Activated CD4-positive, alpha-beta T cell treated with anti-CD3 and anti-CD28 coated beads, Interleukin-2, amount 50 U/mL, for 24 hours (primary cell): ENCODE results near the gene SERPINB2.
"Not testable (repeated sequence)": the region's sequence is repeated elsewhere in the genome, so short reads cannot be mapped to it uniquely, and the experiment has no call there.

Experiments used
- DNase-seq, 2 donors: peaks; one replicate each; pipeline ENCODE4 v3.0.0-alpha.2; 2020; ENCODE audit warnings: low read depth in 1 of 2, low spot score in 1 of 2

SERPINB2 gene

GRCh38 chr18:63888470-63889190 lies 1.1 kb downstream of the SERPINB2 start:
- DNase-seq, result no peak

GRCh38 chr18:63889626-63890025 lies 2.1 kb downstream of the SERPINB2 start:
- DNase-seq, result no peak

GRCh38 chr18:63890237-63890949 lies 2.9 kb downstream of the SERPINB2 start:
- no peak for DNase-seq

DNA sequence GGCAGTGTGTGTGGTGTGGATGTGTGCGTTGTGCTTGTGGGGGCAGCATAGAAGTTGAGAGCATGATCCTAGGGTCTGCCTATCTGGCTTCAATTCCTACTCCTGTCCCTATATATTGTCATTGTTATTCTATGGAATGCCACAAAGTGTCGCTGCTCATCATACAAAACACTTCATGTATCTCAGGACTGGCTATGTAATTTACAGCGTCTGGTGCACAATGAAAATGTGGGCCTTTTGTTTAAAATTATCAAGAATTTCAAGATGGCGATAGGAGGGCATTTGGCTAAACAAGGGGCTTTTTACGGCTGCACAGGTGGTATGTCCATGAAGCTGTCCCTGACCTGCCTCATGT lies 3.4 kb downstream of the SERPINB2 start:
- no peak for DNase-seq

GRCh38 chr18:63892566-63892965 lies 5.1 kb downstream of the SERPINB2 start:
- DNase-seq, result no peak

DNA sequence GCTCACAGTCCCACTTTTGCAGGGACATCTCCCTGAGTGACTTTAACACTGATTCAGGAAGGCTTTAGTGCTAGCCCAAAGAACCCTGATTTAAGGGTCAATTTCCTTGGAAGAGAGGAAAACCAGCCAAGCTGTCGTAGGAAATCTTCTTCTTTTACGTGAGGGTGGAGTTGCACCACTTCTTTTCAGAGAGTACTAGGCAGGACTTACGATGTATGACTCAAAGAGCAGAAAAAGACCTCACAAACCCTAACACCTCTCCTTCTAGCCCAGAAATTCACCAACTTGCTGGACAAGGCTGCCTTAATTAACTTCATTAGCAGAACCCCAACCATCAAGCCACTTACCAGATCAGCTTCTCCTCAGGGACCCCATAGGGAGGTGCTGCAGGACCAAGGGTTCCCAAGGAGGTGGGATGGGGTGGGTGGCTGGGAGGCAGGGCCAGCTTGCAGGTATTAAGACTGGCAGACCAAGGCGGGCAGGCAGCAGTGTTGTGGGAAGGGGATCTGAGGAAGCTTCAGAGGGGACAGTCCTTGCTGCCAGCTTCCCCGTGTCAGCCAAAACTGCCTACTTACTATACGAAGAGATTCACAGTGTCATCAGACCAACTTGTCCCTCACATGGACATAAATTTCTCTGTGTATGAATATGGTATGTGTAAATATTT lies 6.7 kb downstream of the SERPINB2 start:
- DNase-seq, result no peak

- DNase-seq, result no peak
Measured at GRCh38 chr18:63895190-63895589, 7.7 kb downstream of the SERPINB2 start.

GRCh38 chr18:63897072-63897471 lies 9.6 kb downstream of the SERPINB2 start:
- DNase-seq, result no peak

DNA sequence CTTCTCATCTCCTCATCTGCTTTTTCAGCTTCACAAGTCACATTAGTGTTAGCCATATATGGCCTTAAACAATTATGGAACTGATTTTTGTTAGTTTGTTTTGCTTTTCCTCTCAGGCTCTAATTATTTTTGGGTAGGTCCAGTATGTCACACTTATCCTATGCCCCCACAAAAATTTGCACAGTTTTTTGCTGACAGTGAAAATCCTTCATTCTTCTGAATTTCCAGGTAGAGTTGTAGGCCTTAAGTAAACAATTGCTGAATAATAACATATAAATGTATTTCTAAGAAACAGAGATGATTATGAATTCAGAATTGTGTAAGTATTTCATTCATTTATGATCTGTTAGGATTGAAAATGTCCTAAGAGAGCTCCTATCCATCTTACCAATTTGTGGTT lies 11.7 kb downstream of the SERPINB2 start:
- no peak for DNase-seq

- DNase-seq, result no peak
Measured at GRCh38 chr18:63903851-63904570, 16.5 kb downstream of the SERPINB2 start.

- no peak for DNase-seq
Measured at GRCh38 chr18:63904694-63905093, 17.2 kb downstream of the SERPINB2 start.

GRCh38 chr18:63905361-63905760 lies 17.9 kb downstream of the SERPINB2 start:
- no peak for DNase-seq

DNA sequence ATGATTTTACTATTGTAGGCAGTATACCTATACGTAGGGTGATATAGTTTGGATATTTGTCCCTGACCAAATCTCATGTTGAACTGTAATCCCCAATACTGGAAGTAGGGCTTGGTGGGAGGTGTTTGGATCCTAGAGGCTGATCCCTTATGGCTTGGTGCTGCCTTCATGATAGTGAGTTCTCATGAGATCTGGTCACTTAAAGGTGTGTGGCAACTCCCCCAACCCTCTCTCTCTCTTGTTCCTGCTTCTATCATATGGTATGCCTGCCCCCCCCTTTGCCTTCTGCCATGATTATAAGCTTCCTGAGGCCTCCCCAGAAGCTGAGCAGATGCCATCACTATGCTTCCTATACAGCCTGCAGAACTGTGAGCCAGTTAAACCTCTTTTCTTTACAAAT lies 18.6 kb downstream of the SERPINB2 start:
- no peak for DNase-seq

- no peak for DNase-seq
Measured at GRCh38 chr18:63907664-63908063, 20.2 kb downstream of the SERPINB2 start, which contains the start of gene SERPINB10. Gene SERPINB10, plus strand, starts transcription at chr18:63907958. Its CDS starts 7,553 bp downstream, at chr18:63915511.

DNA sequence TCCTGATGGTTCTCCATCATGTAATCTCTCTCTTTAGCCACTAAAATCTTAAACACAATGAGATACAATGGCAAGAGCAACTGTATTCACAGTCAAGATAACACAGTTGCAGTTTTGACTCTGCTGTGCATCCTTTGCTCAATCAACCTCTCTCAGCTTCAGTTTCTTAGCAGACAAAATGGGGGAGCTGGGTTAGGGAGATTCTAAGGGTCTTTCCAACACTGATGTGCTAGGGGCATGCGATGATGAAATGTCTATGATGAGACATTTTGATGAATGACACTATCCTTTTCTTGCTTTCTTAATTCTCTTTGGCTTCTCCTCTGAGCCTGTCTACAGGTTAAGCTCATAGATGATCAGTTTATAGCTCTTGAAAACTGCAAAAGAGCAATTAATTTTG lies 21.4 kb downstream of the SERPINB2 start:
- no peak for DNase-seq

GRCh38 chr18:63909870-63910269 lies 22.4 kb downstream of the SERPINB2 start:
- no peak for DNase-seq

- DNase-seq, result no peak
Measured at GRCh38 chr18:63917817-63918216, 30.3 kb downstream of the SERPINB2 start.

DNA sequence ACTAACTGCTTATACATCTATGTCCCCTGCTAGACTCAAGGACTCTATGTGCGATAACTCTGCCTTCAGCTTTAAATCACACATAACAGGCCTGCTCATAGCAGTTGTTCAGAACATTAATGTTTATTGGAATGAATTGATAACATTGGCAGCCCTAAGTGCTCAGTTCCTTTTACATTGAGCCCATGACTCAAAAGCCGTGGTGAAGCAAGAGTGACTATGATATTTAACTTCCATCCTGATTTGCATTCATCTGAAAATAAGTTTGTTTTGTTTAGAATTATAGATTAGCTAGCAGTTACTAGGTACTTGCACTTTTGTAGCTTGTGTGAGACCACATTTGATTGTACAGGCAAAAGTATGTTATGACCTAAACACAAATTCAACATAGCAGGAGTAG lies 34.5 kb downstream of the SERPINB2 start:
- no peak for DNase-seq

DNA sequence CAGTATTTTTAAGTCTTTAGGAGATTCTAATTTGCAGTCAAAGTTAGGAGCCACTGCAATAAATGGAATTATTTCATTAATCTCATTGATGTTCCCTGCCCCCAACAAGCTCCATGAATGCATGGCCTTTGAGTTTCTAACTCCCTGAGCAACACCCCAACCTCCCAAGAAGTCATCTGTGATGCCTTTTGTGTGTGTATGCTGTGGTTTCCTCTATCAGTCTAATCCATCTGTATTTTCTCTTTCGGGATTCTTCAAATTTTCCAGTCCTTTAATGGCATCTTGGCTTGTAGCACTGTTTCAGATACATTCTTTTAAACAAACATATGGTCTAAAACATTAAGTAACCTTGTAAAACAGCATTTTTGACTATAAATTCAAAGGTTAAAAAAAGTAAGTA lies 37.0 kb downstream of the SERPINB2 start:
- DNase-seq, result no peak

GRCh38 chr18:63928331-63928730 lies 40.8 kb downstream of the SERPINB2 start:
- DNase-seq, result no peak

GRCh38 chr18:63929369-63929768 lies 41.9 kb downstream of the SERPINB2 start:
- not testable (repeated sequence) for DNase-seq
